Measurements from ENCODE around the gene CCDC201.

DNA sequence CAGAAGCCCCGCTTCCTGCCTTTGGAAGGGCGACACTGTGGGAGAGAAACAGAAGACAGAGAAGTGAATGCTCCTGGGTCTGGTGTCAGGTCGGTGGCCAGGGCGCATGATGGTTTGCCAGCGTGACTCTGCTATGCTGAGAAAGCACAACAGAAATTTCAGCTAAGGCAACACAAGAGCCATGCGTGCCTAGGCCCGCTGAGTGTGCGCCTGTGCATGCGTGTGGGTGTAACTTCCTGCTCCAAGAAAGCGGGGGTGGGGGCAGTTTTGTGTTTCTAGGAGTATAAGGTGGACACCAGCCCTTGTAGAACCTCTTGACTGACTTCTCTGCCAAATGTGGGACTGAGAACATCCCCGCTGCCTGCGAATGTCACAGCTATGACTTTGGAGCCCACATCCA, 42.0 kb upstream of the CCDC201 start:
- TF ChIP-seq ZNF274 (IDR thresholded peaks at IDR 0.05; ENCODE audit: low read depth, low read length) (no peak), YY1 (IDR thresholded peaks at IDR 0.05; ENCODE audit: insufficient read depth, insufficient read length) (no peak), SUZ12 (IDR thresholded peaks at IDR 0.05; ENCODE audit: extremely low read depth, insufficient read depth, insufficient read length) (no peak)

Measured in NT2/D1 (cell line).